Liver (tissue), 3 donors: ENCODE data around the gene DNAI1.

Source experiments
- FOXA1 ChIP-seq: IDR thresholded peaks from 2 replicates; pipeline ENCODE4 v1.6.1; 2016; ENCODE audit warnings: antibody characterized with exemption
- TF ChIP-seq, protein P1 (sequence below): IDR thresholded peaks from 2 replicates; pipeline ENCODE4 v1.6.1; 2016; ENCODE audit warnings: antibody characterized with exemption
- TF ChIP-seq, protein P2 (sequence below): fragments of 150-350 bp; IDR thresholded peaks from 2 replicates; pipeline ENCODE4 v1.5.1; 2017; ENCODE audit warnings: improper control_type of control experiment, low read depth, low read length; ENCODE audit not compliant: missing input control
- TF ChIP-seq, protein P3 (sequence below): IDR thresholded peaks from 2 replicates; pipeline ENCODE4 v1.6.1; 2016; ENCODE audit warnings: antibody characterized with exemption, mild to moderate bottlenecking
- donor health status: healthy.
- donor health status: healthy.

DNA sequence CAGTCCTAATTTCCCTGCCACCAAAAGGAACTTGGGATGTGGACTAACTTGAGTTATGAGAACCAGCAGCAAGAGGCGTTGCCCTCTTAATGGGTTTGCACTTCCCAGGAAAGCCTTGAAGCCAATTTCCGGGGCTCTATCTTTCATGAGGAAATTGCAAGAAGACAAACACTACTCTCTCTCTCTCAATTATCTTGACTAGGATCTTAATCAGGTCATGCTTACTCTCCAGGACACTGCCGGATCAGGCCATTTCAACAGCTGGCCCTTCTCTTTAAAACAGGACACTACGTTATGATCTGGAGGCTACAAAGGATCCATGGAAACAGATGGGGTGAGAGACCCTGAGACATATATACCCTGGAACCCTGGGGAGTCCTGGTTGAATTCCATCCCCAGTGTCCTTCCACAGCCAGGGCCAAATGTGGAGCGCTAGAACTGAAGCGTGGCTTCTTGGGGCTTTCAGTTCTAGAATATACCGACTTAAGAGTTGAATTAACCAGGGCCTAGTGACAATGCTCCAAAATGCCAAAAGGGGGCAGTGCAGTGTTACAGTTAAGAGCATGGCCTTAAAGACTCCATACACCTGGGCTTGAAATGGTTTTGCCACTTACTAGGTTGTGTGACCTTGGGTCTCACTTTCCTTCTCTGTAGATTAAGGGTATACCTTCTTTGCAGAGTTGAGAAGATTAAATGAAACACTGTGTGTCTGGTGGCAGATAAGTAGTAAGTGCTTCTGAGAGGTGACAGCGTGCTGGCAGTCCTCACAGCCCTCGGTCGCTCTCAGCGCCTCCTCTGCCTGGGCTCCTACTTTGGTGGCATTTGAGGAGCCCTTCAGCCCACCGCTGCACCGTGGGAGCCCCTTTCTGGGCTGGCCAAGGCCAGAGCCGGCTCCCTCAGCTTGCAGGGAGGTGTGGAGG lies 21.3 kb upstream of the DNAI1 start:
- TF ChIP-seq, protein P1, sequence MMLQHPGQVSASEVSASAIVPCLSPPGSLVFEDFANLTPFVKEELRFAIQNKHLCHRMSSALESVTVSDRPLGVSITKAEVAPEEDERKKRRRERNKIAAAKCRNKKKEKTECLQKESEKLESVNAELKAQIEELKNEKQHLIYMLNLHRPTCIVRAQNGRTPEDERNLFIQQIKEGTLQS, result no peak
- TF ChIP-seq FOXA1, result no peak
- TF ChIP-seq, protein P2, sequence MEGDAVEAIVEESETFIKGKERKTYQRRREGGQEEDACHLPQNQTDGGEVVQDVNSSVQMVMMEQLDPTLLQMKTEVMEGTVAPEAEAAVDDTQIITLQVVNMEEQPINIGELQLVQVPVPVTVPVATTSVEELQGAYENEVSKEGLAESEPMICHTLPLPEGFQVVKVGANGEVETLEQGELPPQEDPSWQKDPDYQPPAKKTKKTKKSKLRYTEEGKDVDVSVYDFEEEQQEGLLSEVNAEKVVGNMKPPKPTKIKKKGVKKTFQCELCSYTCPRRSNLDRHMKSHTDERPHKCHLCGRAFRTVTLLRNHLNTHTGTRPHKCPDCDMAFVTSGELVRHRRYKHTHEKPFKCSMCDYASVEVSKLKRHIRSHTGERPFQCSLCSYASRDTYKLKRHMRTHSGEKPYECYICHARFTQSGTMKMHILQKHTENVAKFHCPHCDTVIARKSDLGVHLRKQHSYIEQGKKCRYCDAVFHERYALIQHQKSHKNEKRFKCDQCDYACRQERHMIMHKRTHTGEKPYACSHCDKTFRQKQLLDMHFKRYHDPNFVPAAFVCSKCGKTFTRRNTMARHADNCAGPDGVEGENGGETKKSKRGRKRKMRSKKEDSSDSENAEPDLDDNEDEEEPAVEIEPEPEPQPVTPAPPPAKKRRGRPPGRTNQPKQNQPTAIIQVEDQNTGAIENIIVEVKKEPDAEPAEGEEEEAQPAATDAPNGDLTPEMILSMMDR, result peak; percentile 90
- TF ChIP-seq, protein P3, sequence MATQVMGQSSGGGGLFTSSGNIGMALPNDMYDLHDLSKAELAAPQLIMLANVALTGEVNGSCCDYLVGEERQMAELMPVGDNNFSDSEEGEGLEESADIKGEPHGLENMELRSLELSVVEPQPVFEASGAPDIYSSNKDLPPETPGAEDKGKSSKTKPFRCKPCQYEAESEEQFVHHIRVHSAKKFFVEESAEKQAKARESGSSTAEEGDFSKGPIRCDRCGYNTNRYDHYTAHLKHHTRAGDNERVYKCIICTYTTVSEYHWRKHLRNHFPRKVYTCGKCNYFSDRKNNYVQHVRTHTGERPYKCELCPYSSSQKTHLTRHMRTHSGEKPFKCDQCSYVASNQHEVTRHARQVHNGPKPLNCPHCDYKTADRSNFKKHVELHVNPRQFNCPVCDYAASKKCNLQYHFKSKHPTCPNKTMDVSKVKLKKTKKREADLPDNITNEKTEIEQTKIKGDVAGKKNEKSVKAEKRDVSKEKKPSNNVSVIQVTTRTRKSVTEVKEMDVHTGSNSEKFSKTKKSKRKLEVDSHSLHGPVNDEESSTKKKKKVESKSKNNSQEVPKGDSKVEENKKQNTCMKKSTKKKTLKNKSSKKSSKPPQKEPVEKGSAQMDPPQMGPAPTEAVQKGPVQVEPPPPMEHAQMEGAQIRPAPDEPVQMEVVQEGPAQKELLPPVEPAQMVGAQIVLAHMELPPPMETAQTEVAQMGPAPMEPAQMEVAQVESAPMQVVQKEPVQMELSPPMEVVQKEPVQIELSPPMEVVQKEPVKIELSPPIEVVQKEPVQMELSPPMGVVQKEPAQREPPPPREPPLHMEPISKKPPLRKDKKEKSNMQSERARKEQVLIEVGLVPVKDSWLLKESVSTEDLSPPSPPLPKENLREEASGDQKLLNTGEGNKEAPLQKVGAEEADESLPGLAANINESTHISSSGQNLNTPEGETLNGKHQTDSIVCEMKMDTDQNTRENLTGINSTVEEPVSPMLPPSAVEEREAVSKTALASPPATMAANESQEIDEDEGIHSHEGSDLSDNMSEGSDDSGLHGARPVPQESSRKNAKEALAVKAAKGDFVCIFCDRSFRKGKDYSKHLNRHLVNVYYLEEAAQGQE, result peak; percentile 36
